HEK293T (cell line): ENCODE data around the gene TRIOBP.
A peak's percentile ranks its signal among the peaks of the same experiment; 100 is the strongest.
"Not testable (repeated sequence)": the region's sequence is repeated elsewhere in the genome, so short reads cannot be mapped to it uniquely, and the experiment has no call there.

ENCODE experiments used
- CTCF ChIA-PET: fragments of 350-600 bp; formaldehyde crosslinking; extraction: SDS; loops from one replicate; lab custom pipeline; 2021; ENCODE audit warnings: antibody characterized with exemption, inconsistent platforms; lab: Yijun Ruan, JAX
- POLR2A ChIA-PET: fragments of 350-600 bp; formaldehyde crosslinking; extraction: SDS; loops from one replicate; lab custom pipeline; 2020; ENCODE audit warnings: antibody characterized with exemption, inconsistent platforms; lab: Yijun Ruan, JAX
- DNase-seq: peaks from one replicate; pipeline ENCODE4 v3.0.0; 2012; ENCODE audit warnings: mixed read lengths; ENCODE audit errors: extremely low spot score
- ARNT ChIP-seq: fragments of 450-650 bp; IDR thresholded peaks from 2 replicates; pipeline ENCODE4 v1.6.1; 2017; ENCODE audit warnings: mild to moderate bottlenecking
- BHLHE40 ChIP-seq: fragments of 450-650 bp; IDR thresholded peaks from 2 replicates; pipeline ENCODE4 v1.6.1; 2016; ENCODE audit warnings: mild to moderate bottlenecking, moderate library complexity, borderline replicate concordance
- CTBP1 ChIP-seq: fragments of 450-650 bp; IDR thresholded peaks from 2 replicates; pipeline ENCODE4 v1.6.1; 2016; ENCODE audit warnings: borderline replicate concordance
- ELF4 ChIP-seq: fragments of 450-650 bp; IDR thresholded peaks from 2 replicates; pipeline ENCODE4 v1.6.1; 2017; ENCODE audit warnings: antibody characterized with exemption
- FOXA1 ChIP-seq: fragments of 450-650 bp; IDR thresholded peaks from 2 replicates; pipeline ENCODE4 v1.6.1; 2016; ENCODE audit warnings: mild to moderate bottlenecking
- FOXK2 ChIP-seq: fragments of 450-650 bp; IDR thresholded peaks from 2 replicates; pipeline ENCODE4 v1.6.1; 2016; ENCODE audit warnings: mild to moderate bottlenecking
- FOXM1 ChIP-seq: fragments of 450-650 bp; IDR thresholded peaks from 2 replicates; pipeline ENCODE4 v1.6.1; 2017; ENCODE audit warnings: mild to moderate bottlenecking, borderline replicate concordance
- HDGF ChIP-seq: fragments of 450-650 bp; IDR thresholded peaks from 2 replicates; pipeline ENCODE4 v1.6.1; 2017; ENCODE audit warnings: antibody characterized with exemption, borderline replicate concordance
- L3MBTL2 ChIP-seq: fragments of 450-650 bp; conservative IDR thresholded peaks from 2 replicates; pipeline ENCODE4 v1.6.1; 2016; ENCODE audit warnings: mild to moderate bottlenecking
- LEF1 ChIP-seq: fragments of 450-650 bp; IDR thresholded peaks from 2 replicates; pipeline ENCODE4 v1.6.1; 2017; ENCODE audit warnings: mild to moderate bottlenecking, borderline replicate concordance
- NFRKB ChIP-seq: fragments of 450-650 bp; IDR thresholded peaks from 2 replicates; pipeline ENCODE4 v1.6.1; 2016; ENCODE audit warnings: mild to moderate bottlenecking, moderate library complexity
- SP1 ChIP-seq: fragments of 450-650 bp; IDR thresholded peaks from 2 replicates; pipeline ENCODE4 v1.6.1; 2017
- SUZ12 ChIP-seq: fragments of 450-650 bp; IDR thresholded peaks from 2 replicates; pipeline ENCODE4 v1.6.1; 2016; ENCODE audit warnings: mild to moderate bottlenecking
- TARDBP ChIP-seq: fragments of 450-650 bp; IDR thresholded peaks from 2 replicates; pipeline ENCODE4 v1.6.1; 2016
- ZNF384 ChIP-seq: fragments of 450-650 bp; IDR thresholded peaks from 2 replicates; pipeline ENCODE4 v1.6.1; 2016
- TF ChIP-seq, protein P1 (sequence below): fragments of 450-650 bp; IDR thresholded peaks from 2 replicates; pipeline ENCODE4 v1.6.1; 2016

TRIOBP gene

DNA sequence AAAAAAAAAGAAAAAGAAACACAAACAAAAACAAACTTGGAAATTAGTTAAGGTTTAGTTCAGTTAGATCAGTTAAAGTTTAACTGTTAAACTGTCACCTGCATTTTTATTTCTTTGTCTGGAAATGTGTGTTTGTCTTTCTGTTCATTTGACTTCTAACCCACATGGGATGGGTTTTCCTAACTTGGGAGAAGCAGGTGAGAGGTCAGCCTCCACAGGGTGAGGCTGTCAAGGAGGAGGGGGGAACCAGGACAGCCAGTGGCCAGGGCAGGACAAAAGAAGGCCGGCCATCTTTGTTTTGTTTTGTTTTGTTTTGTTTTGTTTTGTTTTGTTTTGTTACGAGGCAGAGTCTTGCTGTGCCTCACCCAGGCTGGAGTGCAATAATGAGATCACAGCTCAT, 97.5 kb downstream of the TRIOBP start:
- no peak for DNase-seq
- CTCF ChIA-PET = no interaction called here
- TF ChIP-seq SUZ12 (no peak), SP1 (no peak), FOXM1 (no peak), LEF1 (no peak), L3MBTL2 (no peak), ELF4 (no peak)
- POLR2A ChIA-PET = interaction anchor here (1.0 to 2.4 kb wide), 2 partner anchors 11 to 13 kb away, joined by 3 to 10 read pairs; partner anchors contain the start of gene GCAT

DNA sequence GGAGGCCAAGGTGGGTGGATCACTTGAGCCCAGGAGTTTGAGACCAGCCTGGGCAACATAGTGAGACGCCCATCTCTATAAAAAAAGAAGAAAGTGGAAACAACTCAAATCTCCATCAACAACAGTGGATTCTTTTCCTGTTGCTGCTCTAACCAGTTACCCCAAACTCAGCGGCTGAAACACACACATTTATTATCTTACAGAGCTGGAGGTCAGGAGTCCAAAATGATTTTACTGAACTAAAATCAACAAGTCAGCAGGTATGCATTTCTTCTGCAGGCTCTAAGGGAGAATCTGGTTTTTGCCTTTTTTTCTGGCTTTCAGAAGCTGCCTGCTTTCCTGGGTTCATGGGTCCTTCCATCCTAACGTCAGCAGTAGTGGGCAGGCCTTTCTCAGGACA, 99.2 kb downstream of the TRIOBP start:
- CTCF ChIA-PET = interaction anchor here (0.6 kb wide), 1 partner anchor 58 kb away, joined by 3 read pairs; no protein-coding TSS in a partner anchor
- no peak for DNase-seq
- POLR2A ChIA-PET = interaction anchor here (1.0 kb wide), 1 partner anchor 9 kb away, joined by 4 read pairs; a partner anchor contains a TSS
- TF ChIP-seq TARDBP (no peak), FOXK2 (no peak), NFRKB (no peak), HDGF (no peak), BHLHE40 (no peak), SP1 (no peak), FOXM1 (no peak), FOXA1 (no peak), LEF1 (no peak), SUZ12 (no peak), ELF4 (no peak), CTBP1 (no peak), ARNT (no peak), ZNF384 (no peak), L3MBTL2 (no peak)
- TF ChIP-seq, protein P1, sequence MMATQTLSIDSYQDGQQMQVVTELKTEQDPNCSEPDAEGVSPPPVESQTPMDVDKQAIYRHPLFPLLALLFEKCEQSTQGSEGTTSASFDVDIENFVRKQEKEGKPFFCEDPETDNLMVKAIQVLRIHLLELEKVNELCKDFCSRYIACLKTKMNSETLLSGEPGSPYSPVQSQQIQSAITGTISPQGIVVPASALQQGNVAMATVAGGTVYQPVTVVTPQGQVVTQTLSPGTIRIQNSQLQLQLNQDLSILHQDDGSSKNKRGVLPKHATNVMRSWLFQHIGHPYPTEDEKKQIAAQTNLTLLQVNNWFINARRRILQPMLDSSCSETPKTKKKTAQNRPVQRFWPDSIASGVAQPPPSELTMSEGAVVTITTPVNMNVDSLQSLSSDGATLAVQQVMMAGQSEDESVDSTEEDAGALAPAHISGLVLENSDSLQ = no peak

DNA sequence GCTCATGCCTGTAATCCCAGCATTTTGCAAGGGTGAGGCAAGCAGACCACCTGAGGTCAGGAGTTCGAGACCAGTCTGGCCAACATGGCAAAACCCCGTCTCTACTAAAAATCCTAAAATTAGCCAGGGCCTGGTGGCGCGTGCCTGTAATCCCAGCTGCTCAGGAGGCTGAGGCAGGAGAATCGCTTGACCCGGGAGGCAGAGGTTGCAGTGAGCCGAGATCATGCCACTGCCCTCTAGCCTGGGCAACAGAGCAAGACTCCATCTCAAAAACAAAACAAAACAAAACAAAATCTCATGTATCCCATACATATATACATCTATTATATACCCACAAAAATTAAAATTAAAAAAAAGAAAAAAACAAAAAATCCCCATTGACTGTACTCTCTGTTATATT, 100.4 kb downstream of the TRIOBP start:
- POLR2A ChIA-PET = interaction anchor here (1.3 kb wide), 1 partner anchor 189 kb away, joined by 3 read pairs; the partner anchor contains the start of gene GGA1
- DNase-seq, CTCF ChIA-PET: not testable (repeated sequence)

DNA sequence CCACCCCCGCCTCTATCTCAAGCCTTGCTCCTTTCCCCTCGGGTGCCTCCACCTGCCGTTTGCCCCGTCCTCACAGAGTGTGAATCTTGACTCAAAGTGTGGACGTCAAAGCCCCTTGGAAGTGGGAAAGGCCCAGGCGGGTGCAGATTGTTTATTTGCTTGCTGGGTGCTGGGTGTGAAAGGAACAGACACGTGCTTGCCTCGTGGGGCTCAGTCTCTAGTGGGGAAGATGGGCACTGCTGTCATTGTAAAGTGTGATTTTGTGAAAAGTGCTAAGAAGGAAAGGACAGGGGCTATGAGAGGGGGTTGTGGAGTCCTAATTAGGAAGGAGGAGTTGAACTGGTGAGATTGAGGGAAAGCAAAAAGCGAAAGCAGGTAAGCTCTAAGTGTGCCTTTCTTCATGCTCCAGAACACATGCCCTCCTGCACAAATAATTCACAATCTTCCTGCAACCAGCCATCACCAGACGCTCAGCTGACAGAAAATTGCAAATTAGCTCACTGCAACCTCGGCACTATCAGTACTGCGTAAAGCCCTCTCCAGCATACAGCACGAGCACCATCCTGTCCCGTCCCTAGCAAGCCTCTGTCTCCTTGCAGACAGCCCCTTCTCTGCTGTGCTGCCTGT, 101.1 kb downstream of the TRIOBP start:
- no peak for DNase-seq
- CTCF ChIA-PET = no interaction called here
- POLR2A ChIA-PET = interaction anchor here (1.3 kb wide), 1 partner anchor 190 kb away, joined by 3 read pairs; the partner anchor contains the start of gene GGA1
- TF ChIP-seq L3MBTL2 = peak; percentile 82
- no peak for TF ChIP-seq ELF4

DNA sequence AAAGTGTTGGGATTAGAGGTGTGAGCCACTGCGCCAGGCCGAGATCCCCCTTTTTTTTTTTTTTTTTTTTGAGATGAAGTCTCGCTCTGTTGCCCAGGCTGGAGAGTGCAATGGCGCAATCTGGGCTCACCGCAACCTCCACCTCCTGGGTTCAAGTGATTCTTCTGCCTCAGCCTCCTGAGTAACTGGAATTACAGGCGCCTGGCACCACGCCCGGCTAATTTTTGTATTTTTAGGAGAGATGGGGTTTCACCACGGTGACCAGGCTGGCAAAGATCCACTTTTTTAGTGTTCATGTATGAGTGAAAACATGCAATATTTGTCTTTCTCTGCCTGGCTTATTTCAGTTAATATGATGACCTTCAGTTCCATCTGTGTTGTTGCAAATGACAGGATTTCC, 103.1 kb downstream of the TRIOBP start:
- POLR2A ChIA-PET, DNase-seq, CTCF ChIA-PET: not testable (repeated sequence)

DNA sequence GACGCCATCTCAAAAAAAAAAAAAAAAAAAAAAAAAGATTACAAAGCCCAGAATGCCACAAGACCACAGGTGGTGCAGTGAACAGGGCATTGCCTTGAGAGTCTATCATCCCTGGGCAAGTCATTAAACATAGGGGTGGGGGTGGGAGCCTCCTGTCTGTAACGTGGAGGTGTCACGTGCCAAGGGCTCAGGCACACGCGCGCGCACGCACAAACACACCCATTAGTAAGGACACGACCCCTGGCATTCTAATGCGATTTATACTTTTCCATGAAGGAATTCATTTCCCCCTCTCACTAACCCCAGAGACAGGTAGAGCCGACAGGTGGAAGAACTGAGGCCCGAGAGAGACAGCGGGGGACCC, 105.1 kb downstream of the TRIOBP start:
- ChIA-PET POLR2A (interaction anchor here (1.0 to 1.6 kb wide), 5 partner anchors 61 to 194 kb away, joined by 3 to 8 read pairs (median 3); partner anchors contain the start of genes GGA1, NOL12 and PDXP), CTCF (no interaction called here)
- TF ChIP-seq L3MBTL2 (no peak; the same call in 1 of the 2 replicates), NFRKB (no peak), ARNT (0 out of 2 replicates have a peak, but pooled peaks have one; percentile 7)
- DNase-seq = no peak

DNA sequence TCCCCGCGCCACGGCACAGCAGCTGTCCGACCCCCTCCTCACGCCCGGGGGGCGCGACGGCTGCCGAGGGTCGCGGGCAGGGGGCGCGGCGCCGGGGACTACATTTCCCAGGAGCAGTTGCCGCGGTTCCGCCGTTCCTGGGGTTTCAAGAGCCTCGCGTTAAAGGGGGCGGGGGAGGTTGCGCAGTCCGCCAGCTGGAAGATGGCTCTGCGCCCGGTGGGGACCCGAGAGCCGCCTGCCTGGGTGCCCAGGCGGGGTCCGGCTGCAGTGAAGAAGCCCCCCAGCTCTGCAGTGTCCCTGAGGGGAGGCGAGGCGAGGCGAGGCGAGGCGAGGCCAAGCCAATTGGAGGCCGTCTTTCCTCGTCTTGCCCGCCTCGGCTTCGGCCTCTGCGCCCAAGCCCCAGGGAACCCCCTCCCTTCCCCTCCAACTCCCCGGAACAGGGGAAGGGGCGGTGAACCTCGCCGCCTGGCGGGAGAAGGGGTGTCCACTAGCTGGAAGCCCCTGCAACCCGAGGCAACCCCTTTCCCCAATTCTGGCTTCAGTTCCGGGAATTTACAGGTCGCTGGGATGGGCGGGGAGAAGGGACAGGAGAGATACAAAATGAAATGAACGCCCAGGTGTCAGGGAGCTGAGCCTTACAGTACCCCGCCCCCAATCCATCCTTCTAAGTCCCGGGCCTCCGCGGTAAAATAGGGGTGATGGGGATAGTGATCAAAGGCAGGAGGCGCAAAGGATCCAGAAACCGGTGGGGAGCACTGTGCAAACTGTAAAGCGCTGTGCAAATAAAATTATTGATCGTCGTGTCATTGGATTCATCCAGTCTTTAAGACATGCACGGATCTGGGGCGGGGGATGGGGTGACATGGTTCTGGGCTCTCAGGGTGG, 105.7 kb downstream of the TRIOBP start:
- DNase-seq = peak; percentile 78
- no peak for TF ChIP-seq ELF4
- TF ChIP-seq L3MBTL2 = peak; percentile 55; the same call in 1 of the 2 replicates
- CTCF ChIA-PET = interaction anchor here (0.6 kb wide), 1 partner anchor 789 kb away, joined by 3 read pairs; no protein-coding TSS in a partner anchor
- POLR2A ChIA-PET = interaction anchor here (0.6 to 1.6 kb wide), 10 partner anchors 34 to 194 kb away, joined by 3 to 8 read pairs (median 3); partner anchors contain the start of genes ANKRD54, EIF3L, GGA1 and NOL12

DNA sequence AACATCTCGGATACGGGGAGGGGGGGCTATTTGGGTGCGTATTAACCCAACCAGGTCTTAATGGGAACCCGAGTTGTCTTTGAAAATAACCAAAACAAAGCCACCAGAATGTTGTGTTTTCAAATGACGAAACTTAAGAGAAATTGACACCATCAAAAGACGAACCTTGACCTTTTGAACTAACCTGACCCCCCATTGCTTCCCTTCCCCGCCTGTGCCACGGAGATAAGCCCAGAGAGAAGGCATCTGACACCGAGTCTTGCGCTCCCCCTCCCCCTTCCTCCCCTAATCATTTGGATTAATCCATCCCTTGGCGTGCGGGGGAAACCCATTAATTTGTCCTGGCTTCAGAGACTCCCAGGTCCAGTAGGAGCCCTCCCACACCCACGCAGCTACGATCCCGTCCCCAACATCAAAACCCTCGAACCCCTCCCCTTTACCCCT, 106.4 kb downstream of the TRIOBP start:
- DNase-seq = no peak
- ChIA-PET POLR2A (interaction anchor here (0.6 to 6.9 kb wide), 9 partner anchors 14 to 144 kb away, joined by 3 to 78 read pairs (median 3); partner anchors contain the start of genes ANKRD54, EIF3L, NOL12 and PDXP), CTCF (interaction anchor here (0.6 kb wide), 1 partner anchor 790 kb away, joined by 3 read pairs; no protein-coding TSS in a partner anchor)
- TF ChIP-seq FOXA1 = no peak
- no peak for TF ChIP-seq SP1
- no peak for TF ChIP-seq ZNF384
- no peak for TF ChIP-seq BHLHE40
- no peak for TF ChIP-seq TARDBP
- no peak for TF ChIP-seq ELF4
- no peak for TF ChIP-seq CTBP1
- no peak for TF ChIP-seq LEF1
- no peak for TF ChIP-seq SUZ12
- no peak for TF ChIP-seq FOXK2
- no peak for TF ChIP-seq L3MBTL2
- TF ChIP-seq HDGF = no peak
- no peak for TF ChIP-seq NFRKB
